ENCODE results near the gene AMPD3. TPM values are rescaled to one million over a fixed set of nuclear protein-coding genes. Genes with fewer than 3 reads are reported as not detected.
A peak's percentile ranks its signal among the peaks of the same experiment; 100 is the strongest.

Gene AMPD3
- total RNA-seq, 1 experiment from 2014 or later = 5.4 TPM

- peaks cover 26% of the 10 kb centered on the region for H3K4me1 Mint-ChIP-seq (ENCODE audit: insufficient read depth, unreplicated experiment)
- no TSS peak for BruUV-seq (replicated peaks)
- no peaks in the 10 kb centered on the region for H3K36me3 Mint-ChIP-seq (ENCODE audit: insufficient read depth, unreplicated experiment)
- CTCF ChIA-PET = interaction anchor here (0.7 to 1.7 kb wide), 5 partner anchors 46 to 328 kb away, joined by 3 to 7 read pairs (median 3); no protein-coding TSS in a partner anchor
- POLR2A ChIA-PET = interaction anchor here (0.6 to 1.6 kb wide), 7 partner anchors 11 to 133 kb away, joined by 3 to 7 read pairs (median 4); partner anchors contain the start of genes AMPD3 and RNF141
- no peak overlapping the region for H3K4me3 Mint-ChIP-seq (ENCODE audit: unreplicated experiment)
- H3K27me3 Mint-ChIP-seq (ENCODE audit: insufficient read depth, unreplicated experiment) = no peaks in the 10 kb centered on the region
- DNase-seq (ENCODE audit: unreplicated experiment) = peak; percentile 38
- H3K9me3 Mint-ChIP-seq (ENCODE audit: unreplicated experiment) = no peaks in the 10 kb centered on the region
- intact Hi-C loops (cut with micrococcal nuclease) = loop anchor here (2.0 to 5.0 kb wide), 2 partner anchors 44 to 107 kb away; no protein-coding TSS in a partner anchor
- H3K27ac Mint-ChIP-seq (ENCODE audit: low read depth, unreplicated experiment) = peak overlapping the region; percentile 65
- TF ChIP-seq, protein P1, sequence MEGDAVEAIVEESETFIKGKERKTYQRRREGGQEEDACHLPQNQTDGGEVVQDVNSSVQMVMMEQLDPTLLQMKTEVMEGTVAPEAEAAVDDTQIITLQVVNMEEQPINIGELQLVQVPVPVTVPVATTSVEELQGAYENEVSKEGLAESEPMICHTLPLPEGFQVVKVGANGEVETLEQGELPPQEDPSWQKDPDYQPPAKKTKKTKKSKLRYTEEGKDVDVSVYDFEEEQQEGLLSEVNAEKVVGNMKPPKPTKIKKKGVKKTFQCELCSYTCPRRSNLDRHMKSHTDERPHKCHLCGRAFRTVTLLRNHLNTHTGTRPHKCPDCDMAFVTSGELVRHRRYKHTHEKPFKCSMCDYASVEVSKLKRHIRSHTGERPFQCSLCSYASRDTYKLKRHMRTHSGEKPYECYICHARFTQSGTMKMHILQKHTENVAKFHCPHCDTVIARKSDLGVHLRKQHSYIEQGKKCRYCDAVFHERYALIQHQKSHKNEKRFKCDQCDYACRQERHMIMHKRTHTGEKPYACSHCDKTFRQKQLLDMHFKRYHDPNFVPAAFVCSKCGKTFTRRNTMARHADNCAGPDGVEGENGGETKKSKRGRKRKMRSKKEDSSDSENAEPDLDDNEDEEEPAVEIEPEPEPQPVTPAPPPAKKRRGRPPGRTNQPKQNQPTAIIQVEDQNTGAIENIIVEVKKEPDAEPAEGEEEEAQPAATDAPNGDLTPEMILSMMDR (IDR thresholded peaks at IDR 0.05; ENCODE audit: unreplicated experiment) = no peak
Measured at GRCh38 chr11:10407749-10408685, 47.0 kb upstream of the AMPD3 start.

DNA sequence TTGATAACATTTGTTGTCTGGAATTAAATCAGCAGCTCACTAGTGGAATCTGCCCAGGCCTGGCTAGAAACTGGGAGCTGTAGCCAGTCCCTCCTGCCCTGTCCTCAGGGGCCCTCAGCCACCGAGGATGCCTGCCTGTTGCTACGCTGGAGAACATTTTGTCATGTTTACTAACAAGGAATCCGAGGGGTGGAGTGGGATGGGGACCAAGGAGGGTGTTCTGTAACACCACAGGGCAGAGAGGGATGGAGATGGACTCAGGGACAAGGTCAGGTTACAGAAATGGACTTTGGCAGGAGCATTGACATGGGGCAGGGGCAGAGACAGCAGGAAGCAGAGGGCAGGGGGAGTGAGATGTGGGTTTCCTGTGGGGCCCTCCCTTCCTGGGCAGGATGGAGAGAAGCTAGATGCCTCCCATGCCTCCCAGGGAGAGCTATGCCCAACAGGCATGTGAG lies 45.8 kb upstream of the AMPD3 start:
- intact Hi-C loops (cut with micrococcal nuclease) = loop anchor here (5.0 kb wide), 1 partner anchor 43 kb away; no protein-coding TSS in a partner anchor
- CTCF ChIA-PET = interaction anchor here (0.8 to 1.4 kb wide), 2 partner anchors 133 to 327 kb away, joined by 4 read pairs; no protein-coding TSS in a partner anchor

GRCh38 chr11:10410106-10410843 lies 44.8 kb upstream of the AMPD3 start:
- H3K4me3 Mint-ChIP-seq (ENCODE audit: unreplicated experiment) = no peak overlapping the region
- TF ChIP-seq, protein P1 (IDR thresholded peaks at IDR 0.05; ENCODE audit: unreplicated experiment) = no peak
- CTCF ChIA-PET = interaction anchor here (0.5 to 2.2 kb wide), 6 partner anchors 41 to 831 kb away, joined by 3 to 14 read pairs (median 4); no protein-coding TSS in a partner anchor
- no peak for DNase-seq (ENCODE audit: unreplicated experiment)
- H3K9me3 Mint-ChIP-seq (ENCODE audit: unreplicated experiment) = no peaks in the 10 kb centered on the region
- POLR2A ChIA-PET = interaction anchor here (2.2 kb wide), 1 partner anchor 130 kb away, joined by 6 read pairs; the partner anchor contains the start of gene RNF141
- no peak overlapping the region for H3K27ac Mint-ChIP-seq (ENCODE audit: low read depth, unreplicated experiment)
- intact Hi-C loops (cut with micrococcal nuclease) = no loop called here
- H3K27me3 Mint-ChIP-seq (ENCODE audit: insufficient read depth, unreplicated experiment) = no peaks in the 10 kb centered on the region
- no peaks in the 10 kb centered on the region for H3K36me3 Mint-ChIP-seq (ENCODE audit: insufficient read depth, unreplicated experiment)
- H3K4me1 Mint-ChIP-seq (ENCODE audit: insufficient read depth, unreplicated experiment) = peaks cover 29% of the 10 kb centered on the region
- BruUV-seq (replicated peaks) = no TSS peak

More for the DNA sequence above, 45.8 kb upstream of the AMPD3 start:
- no TSS peak for BruUV-seq (replicated peaks)
- H3K27ac Mint-ChIP-seq (ENCODE audit: low read depth, unreplicated experiment) = no peak overlapping the region
- no peaks in the 10 kb centered on the region for H3K27me3 Mint-ChIP-seq (ENCODE audit: insufficient read depth, unreplicated experiment)
- peaks cover 26% of the 10 kb centered on the region for H3K4me1 Mint-ChIP-seq (ENCODE audit: insufficient read depth, unreplicated experiment)
- no peak overlapping the region for H3K4me3 Mint-ChIP-seq (ENCODE audit: unreplicated experiment)
- no peaks in the 10 kb centered on the region for H3K9me3 Mint-ChIP-seq (ENCODE audit: unreplicated experiment)
- no peak for DNase-seq (ENCODE audit: unreplicated experiment)
- TF ChIP-seq, protein P1 (IDR thresholded peaks at IDR 0.05; ENCODE audit: unreplicated experiment) = no peak
- POLR2A ChIA-PET = interaction anchor here (0.6 kb wide), 1 partner anchor 47 kb away, joined by 5 read pairs; no protein-coding TSS in a partner anchor
- H3K36me3 Mint-ChIP-seq (ENCODE audit: insufficient read depth, unreplicated experiment) = no peaks in the 10 kb centered on the region
